GM21360 (cell line): ENCODE data around the gene DNAH8.

Source experiments
- ATAC-seq: cut with Tn5 transposase; IDR thresholded peaks from one replicate; pipeline ENCODE4 v1.9.1; 2021; ENCODE audit warnings: mild to moderate bottlenecking, moderate library complexity; ENCODE audit not compliant: unreplicated experiment

Gene DNAH8

GRCh38 chr6:39062014-39062740 lies 347.1 kb downstream of the DNAH8 start:
- ATAC-seq = no peak

DNA sequence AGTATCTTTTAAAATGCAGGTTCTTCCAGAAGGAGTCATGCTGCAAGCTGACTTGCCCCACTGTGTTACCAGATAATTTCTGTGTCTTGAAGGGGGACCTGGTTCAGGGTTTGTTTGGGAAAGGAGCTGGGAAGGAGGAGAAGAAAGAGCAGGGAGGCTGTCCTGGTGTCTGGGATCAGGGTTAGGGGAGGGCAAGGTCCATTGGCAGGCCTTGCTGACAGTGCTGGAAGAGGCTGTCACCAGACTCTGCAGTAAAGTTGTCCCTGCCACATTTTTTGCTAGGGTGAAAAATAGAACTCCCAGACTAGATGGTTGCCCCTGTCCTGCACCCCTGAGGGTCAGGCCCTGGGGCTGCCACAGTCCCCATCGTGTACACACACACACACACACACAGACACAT lies 348.4 kb downstream of the DNAH8 start:
- ATAC-seq = no peak

GRCh38 chr6:39065561-39065960 lies 350.4 kb downstream of the DNAH8 start:
- ATAC-seq = no peak

- no peak for ATAC-seq
These were observed 353.3 kb downstream of the DNAH8 start for GRCh38 chr6:39068391-39068790.

- ATAC-seq = no peak
These were observed 357.7 kb downstream of the DNAH8 start for GRCh38 chr6:39072830-39073229.

GRCh38 chr6:39073471-39074355 lies 358.6 kb downstream of the DNAH8 start:
- no peak for ATAC-seq

- ATAC-seq = no peak
These were observed 359.4 kb downstream of the DNAH8 start for GRCh38 chr6:39074486-39074885.

DNA sequence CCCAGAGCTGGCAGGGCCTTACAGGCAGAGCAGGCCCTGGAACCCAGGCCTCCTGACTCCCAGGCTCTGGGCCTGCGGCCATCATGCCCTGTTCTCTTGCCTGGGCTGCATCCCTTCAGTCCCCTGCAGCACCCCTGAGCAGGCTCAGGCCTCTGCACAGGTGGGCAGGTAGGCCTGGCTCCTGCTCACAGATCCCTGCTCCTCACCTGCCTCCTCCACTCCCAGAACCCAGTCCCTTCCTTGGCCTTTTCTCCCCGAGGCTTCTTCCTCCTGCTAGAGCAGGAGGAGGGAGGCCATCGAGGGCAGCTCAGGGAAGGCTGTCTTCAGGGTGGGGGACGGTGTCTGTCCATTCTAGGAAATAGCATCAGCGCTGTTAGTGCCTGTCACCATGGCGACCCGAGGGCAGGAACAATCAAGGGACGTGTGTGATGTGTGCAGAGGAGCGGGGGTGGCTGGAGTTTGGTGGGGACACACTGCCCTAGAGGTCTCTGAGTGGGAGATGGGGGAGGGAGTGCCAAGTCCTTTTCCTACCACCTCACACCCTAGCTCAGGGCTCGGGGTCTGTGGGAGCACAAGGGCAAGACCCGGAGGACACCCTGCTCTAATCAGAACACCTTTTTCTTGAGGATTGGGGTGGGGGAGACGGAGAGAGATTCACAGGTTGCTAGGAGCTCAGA lies 360.0 kb downstream of the DNAH8 start:
- ATAC-seq = no peak

GRCh38 chr6:39075807-39076622 lies 360.9 kb downstream of the DNAH8 start:
- no peak for ATAC-seq

- ATAC-seq = no peak
These were observed 361.8 kb downstream of the DNAH8 start for GRCh38 chr6:39076623-39077535.

DNA sequence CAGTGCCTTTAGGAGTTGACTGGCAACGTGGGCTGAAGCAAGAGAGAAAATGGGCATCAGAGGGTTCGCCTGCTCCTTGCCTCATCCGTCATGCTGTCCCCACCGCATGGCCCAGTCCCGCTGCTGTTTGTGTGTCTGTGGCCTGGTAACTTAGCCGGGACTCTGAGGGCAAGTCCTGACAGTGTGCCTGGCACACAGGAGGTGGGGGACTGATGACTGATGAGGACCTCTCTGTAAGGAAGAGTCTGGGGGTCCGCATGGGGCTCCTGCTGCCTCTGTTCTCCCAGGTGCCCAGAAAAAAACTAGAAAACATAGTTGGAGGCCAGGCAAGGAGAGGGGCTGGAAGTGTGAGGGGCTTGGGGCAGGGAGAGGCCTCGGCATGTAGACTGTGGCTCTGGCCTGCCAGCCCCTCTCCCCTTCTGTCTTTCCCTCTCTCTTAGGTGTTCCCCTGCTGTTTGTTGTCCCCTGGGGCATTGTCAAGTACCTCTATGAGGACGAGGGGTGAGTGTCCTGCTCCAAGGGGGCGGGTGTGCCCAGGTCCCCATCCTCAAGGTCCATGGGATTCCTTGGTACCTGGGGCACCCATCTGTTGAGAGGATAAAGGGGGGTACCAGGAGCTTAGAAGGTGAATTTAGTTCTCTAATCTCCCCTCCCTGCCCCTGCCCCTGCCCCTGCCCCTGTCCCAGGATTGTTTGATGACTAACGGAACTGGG lies 362.9 kb downstream of the DNAH8 start:
- ATAC-seq = no peak

DNA sequence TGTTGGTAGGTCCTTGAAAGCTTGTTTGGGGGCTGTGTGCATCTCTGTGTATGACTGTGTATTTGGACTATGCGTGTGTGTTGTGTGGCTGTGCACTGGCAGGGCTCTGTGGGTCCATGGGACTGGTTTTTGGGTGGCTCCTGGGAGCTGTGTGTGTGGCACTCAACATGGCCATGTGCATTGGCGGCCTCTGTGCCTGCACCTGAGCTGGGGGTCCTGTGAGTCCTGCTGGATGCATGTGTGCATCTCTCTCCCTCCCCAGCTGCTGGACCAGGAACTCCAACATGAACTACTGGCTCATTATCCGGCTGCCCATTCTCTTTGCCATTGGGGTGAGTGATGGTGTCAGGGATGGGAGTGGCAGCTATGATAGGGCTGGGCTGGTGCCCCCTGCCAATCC lies 363.6 kb downstream of the DNAH8 start:
- ATAC-seq = no peak

DNA sequence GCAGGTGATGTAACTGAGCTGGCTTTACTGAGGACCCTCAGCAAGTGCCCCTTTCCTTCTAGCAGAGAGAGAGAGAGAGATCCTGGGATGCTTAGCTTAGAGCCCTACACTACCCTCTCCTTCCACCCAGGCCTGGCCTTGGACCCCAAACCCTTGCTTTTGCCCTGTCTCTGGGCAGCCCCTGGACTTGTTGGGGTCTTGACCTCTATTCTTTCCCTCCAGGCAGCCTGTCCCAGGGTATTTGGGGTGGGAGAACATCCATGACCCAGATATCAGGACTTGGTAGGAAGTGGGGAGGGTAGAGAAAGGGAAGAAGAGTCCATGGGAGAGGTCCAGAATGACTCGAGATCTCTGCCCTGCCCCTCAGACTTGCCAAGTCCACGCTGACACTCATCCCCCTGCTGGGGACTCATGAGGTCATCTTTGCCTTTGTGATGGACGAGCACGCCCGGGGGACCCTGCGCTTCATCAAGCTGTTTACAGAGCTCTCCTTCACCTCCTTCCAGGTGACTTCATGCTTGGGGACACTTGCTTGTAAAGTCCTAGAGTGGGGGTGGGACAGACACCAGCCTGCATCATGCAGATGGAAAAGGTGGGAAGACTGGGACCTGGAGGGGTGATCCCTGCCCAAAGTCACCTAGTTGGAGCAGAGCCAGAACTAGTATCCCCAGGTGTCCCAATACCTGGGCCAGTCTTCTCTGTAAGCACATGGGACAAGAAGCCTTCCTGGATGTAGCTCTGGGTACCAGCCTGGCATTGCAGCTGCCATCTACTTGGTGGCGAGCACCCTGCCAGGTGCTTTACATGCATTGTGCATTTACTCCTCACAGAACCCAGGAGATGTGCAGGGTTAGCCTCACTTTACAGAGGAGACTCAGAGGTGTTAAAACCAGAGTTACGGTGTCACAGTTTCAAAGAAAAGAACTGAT lies 364.4 kb downstream of the DNAH8 start:
- no peak for ATAC-seq
